Measurements from ENCODE around the gene SIRPB1.

DNA sequence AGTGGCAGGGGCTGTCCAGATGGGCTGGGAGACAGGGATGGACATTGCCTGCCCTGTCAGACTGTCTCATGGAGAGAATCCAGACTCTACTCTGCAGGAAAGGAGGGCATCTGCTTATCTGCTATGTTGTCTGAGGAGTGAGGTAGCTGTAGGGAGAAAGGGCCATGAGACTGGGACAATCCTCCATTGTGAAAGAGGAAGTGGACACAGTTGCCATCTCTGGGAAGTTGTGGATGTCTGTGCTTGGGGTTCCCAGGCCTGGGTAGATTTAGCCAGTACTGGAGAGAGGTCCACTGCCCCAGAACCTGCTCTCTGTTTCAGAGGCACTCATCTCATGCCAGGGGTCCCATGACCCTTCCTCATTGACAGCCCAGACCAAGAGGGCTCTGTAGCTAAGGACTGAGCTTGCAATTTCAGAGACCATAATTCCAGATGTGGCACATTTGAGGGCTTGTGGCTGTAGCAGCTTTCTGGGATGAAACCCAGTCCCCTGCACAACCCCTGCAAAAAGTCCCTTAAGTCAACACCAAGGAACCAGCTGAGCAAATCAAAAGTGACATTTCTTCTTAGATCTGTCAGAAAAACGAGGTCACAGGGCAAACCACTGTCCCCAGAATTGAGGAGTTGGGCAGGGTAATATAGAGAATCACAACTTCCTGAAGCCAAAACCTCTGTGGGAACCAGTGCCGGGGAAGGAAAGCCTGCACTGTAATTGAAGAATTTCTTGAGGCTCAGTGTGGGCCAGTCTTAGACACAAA, 41.9 kb upstream of the SIRPB1 start:
- TF ChIP-seq, protein P1, sequence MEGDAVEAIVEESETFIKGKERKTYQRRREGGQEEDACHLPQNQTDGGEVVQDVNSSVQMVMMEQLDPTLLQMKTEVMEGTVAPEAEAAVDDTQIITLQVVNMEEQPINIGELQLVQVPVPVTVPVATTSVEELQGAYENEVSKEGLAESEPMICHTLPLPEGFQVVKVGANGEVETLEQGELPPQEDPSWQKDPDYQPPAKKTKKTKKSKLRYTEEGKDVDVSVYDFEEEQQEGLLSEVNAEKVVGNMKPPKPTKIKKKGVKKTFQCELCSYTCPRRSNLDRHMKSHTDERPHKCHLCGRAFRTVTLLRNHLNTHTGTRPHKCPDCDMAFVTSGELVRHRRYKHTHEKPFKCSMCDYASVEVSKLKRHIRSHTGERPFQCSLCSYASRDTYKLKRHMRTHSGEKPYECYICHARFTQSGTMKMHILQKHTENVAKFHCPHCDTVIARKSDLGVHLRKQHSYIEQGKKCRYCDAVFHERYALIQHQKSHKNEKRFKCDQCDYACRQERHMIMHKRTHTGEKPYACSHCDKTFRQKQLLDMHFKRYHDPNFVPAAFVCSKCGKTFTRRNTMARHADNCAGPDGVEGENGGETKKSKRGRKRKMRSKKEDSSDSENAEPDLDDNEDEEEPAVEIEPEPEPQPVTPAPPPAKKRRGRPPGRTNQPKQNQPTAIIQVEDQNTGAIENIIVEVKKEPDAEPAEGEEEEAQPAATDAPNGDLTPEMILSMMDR (IDR thresholded peaks at IDR 0.05; ENCODE audit: low read length), result no peak
- no peak for TF ChIP-seq EZH2 (IDR thresholded peaks at IDR 0.05; ENCODE audit: borderline replicate concordance, low read length)
